Endothelial cell of umbilical vein (primary cell): Measurements from ENCODE around the gene ENTPD1. TPM values are rescaled to one million over a fixed set of nuclear protein-coding genes. Genes with fewer than 3 reads are reported as not detected.

Experiments used
- BruUV-seq: library from RNA; stranded (reverse); fragments of 400-500 nt; replicated peaks from 2 replicates; lab custom pipeline; 2021; lab: Mats Ljungman, UMichigan
- CTCF ChIA-PET: fragments of 300-600, 350-600 bp; sonication (Branson Sonifier 250); formaldehyde crosslinking; loops from one replicate; lab custom pipeline; 2021; ENCODE audit warnings: antibody characterized with exemption, inconsistent platforms; lab: Charles Lee
- POLR2A ChIA-PET: fragments of 300-600, 350-600 bp; sonication (Branson Sonifier 250); formaldehyde crosslinking; loops from one replicate; lab custom pipeline; 2021; ENCODE audit warnings: antibody characterized with exemption, inconsistent platforms; lab: Charles Lee
- DNase-seq: peaks from one replicate; pipeline ENCODE4 v3.0.0-alpha.2; 2011; ENCODE audit warnings: low read depth, low spot score
- FAIRE-seq: peaks from 2 replicates; lab custom pipeline; 2011; peaks lifted over from hg19 to GRCh38; lab: Jason Lieb, UNC
- H2AFZ ChIP-seq: 2 replicates; pipeline ENCODE4 v1.6.0; 2012; ENCODE audit warnings: low read depth, low read length, control low read depth, inconsistent platforms
- H3K27ac ChIP-seq: 2 replicates; pipeline ENCODE4 v1.5.1; 2011; ENCODE audit warnings: low read depth, mild to moderate bottlenecking, control low read depth, low read length, moderate library complexity; ENCODE audit not compliant: insufficient read depth
- H3K27me3 ChIP-seq, 2 experiments: 2 replicates each; pipeline versions ENCODE4 v1.6.0 to v1.6.1; 2011; ENCODE audit warnings: low read length in 2 of 2, mixed read lengths in 1 of 2; ENCODE audit not compliant: control insufficient read depth in 2 of 2, insufficient read depth in 2 of 2
- H3K36me3 ChIP-seq, 2 experiments: 2 replicates in 1 of 2; 3 replicates in 1 of 2; pipeline ENCODE4 v1.5.1; 2011; ENCODE audit warnings: low read length in 2 of 2, mild to moderate bottlenecking in 1 of 2, moderate library complexity in 1 of 2; ENCODE audit not compliant: control insufficient read depth in 2 of 2, insufficient read depth in 2 of 2; ENCODE audit errors: extremely low read depth in 1 of 2
- H3K4me1 ChIP-seq: 3 replicates; pipeline ENCODE4 v1.5.1; 2011; ENCODE audit warnings: mild to moderate bottlenecking, low read length; ENCODE audit not compliant: control insufficient read depth, insufficient read depth; ENCODE audit errors: extremely low read depth
- H3K4me2 ChIP-seq: 2 replicates; pipeline ENCODE4 v1.6.1; 2011; ENCODE audit warnings: low read length, control low read depth, mixed read lengths; ENCODE audit not compliant: insufficient read depth
- H3K4me3 ChIP-seq, 3 experiments: fragments of 200-600 bp in 1 of 3; sonication (generic), shearing (Covaris generic) in 1 of 3; replicated peaks in 1 of 3; 2 replicates each; pipeline ENCODE4 v1.5.1; 2011 to 2016; ENCODE audit warnings: control low read depth in 3 of 3, low read length in 3 of 3, mild to moderate bottlenecking in 2 of 3, inconsistent platforms in 1 of 3, low read depth in 1 of 3, moderate library complexity in 1 of 3; ENCODE audit not compliant: insufficient read depth in 1 of 3
- H3K79me2 ChIP-seq: 2 replicates; pipeline ENCODE4 v1.6.0; 2012; ENCODE audit warnings: low read length, inconsistent platforms; ENCODE audit not compliant: control insufficient read depth, insufficient read depth
- H3K9ac ChIP-seq: replicated peaks from 2 replicates; pipeline ENCODE3; 2011; ENCODE audit warnings: low read length, control low read depth; ENCODE audit not compliant: insufficient read depth; ENCODE audit errors: extremely low read depth
- H3K9me1 ChIP-seq: replicated peaks from 3 replicates; pipeline ENCODE4 v1.6.0; 2011; ENCODE audit warnings: mild to moderate bottlenecking, low read length; ENCODE audit not compliant: control insufficient read depth, insufficient read depth; ENCODE audit errors: extremely low read depth
- H3K9me3 ChIP-seq: replicated peaks from 2 replicates; pipeline ENCODE4 v1.5.1; 2012; ENCODE audit warnings: low read length, inconsistent platforms; ENCODE audit not compliant: control insufficient read depth, insufficient read depth
- H4K20me1 ChIP-seq: replicated peaks from 2 replicates; pipeline ENCODE3; 2011; ENCODE audit warnings: mild to moderate bottlenecking, low read length; ENCODE audit not compliant: control insufficient read depth, insufficient read depth; ENCODE audit errors: extremely low read depth
- EZH2 ChIP-seq: IDR thresholded peaks from 2 replicates; pipeline ENCODE4 v1.6.1; 2012; ENCODE audit warnings: borderline replicate concordance, low read depth, mild to moderate bottlenecking, moderate library complexity, low read length, inconsistent platforms; ENCODE audit not compliant: severe bottlenecking
- JUN ChIP-seq: IDR thresholded peaks from 2 replicates; pipeline ENCODE4 v1.6.1; 2011; ENCODE audit warnings: borderline replicate concordance, low read depth; ENCODE audit not compliant: insufficient read length, insufficient read depth
- MYC ChIP-seq: IDR thresholded peaks from one replicate; pipeline ENCODE4 v1.6.1; 2011; ENCODE audit warnings: mild to moderate bottlenecking, low read depth, low read length
- dilution Hi-C: fragments of 300-500 bp; cut with MboI; formaldehyde crosslinking; loops from one replicate; pipeline ENCODE4 v1.15.0; 2019; ENCODE audit warnings: low sequenced_read_pairs; ENCODE audit not compliant: extremely low pct_ligation_motif_present
- intact Hi-C: fragments of 100-400 bp; cut with micrococcal nuclease; formaldehyde crosslinking; loops from one replicate; pipeline ENCODE4 v1.10.0; 2022
- polyA plus RNA-seq, 4 experiments: library from polyadenylated mRNA; depleted of rRNA in 3 of 4; stranded (reverse) in 3 of 4; unstranded in 1 of 4; fragments of >200 nt; gene quantifications; 2 replicates each; pipeline versions ENCODE4 v1.2.1 to v1.2.3, GENCODE V29; 2011 to 2012; ENCODE audit warnings: missing spikeins in 1 of 4
- total RNA-seq: library from RNA; stranded (reverse); gene quantifications from 2 replicates; pipeline ENCODE4 v1.2.3, GENCODE V29; 2021
- TF ChIP-seq, protein P1 (sequence below): IDR thresholded peaks from 2 replicates; pipeline ENCODE4 v1.6.1; 2011; ENCODE audit not compliant: insufficient read depth, insufficient read length

ENTPD1 gene
- total and polyA plus RNA-seq, 2 donors (not counting 3 experiments of a cell fraction or from before 2014, with no cell fraction given) = 10.2 to 23.0 TPM

DNA sequence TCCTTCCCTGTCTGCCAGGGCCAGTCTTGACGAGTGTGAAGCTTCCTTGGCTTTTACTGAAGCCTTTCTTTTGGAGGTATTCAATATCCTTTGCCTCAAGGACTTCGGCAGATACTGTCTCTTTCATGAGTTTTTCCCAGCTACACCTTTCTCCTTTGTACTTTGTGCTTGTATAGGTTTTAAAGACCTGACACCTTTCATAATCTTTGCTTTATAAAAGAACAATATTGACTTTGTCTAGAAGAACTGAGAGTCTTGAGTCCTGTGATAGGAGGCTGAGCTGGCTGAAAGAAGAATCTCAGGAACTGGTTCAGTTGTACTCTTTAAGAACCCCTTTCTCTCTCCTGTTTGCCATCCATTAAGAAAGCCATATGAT is 110.5 kb downstream of the ENTPD1 start:
- no peaks in the 10 kb centered on the region for H3K27me3 ChIP-seq
- TF ChIP-seq, protein P1, sequence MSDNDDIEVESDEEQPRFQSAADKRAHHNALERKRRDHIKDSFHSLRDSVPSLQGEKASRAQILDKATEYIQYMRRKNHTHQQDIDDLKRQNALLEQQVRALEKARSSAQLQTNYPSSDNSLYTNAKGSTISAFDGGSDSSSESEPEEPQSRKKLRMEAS = no peak
- no peak for TF ChIP-seq MYC
- no peaks in the 10 kb centered on the region for H3K9me1 ChIP-seq
- FAIRE-seq (no peak), DNase-seq (no peak)
- peaks cover 0 to 2% of the 10 kb centered on the region in 2 experiments for H3K36me3 ChIP-seq
- H4K20me1 ChIP-seq = no peaks in the 10 kb centered on the region
- dilution Hi-C loops (no loop called here), intact Hi-C loops (no loop called here)
- H3K4me1 ChIP-seq = no peaks in the 10 kb centered on the region
- H2AFZ ChIP-seq = no peak overlapping the region
- no peak overlapping the region for H3K27ac ChIP-seq
- H3K9me3 ChIP-seq = no peaks in the 10 kb centered on the region
- BruUV-seq = no TSS peak
- POLR2A ChIA-PET = no interaction called here
- H3K4me2 ChIP-seq = no peak overlapping the region
- no peak overlapping the region for H3K9ac ChIP-seq
- CTCF ChIA-PET = interaction anchor here (1.0 to 8.5 kb wide), 3 partner anchors 21 to 173 kb away, joined by 3 to 162 read pairs (median 3); partner anchors contain the start of gene TCTN3
- no peaks in the 10 kb centered on the region for H3K79me2 ChIP-seq
- no peak overlapping the region for H3K4me3 ChIP-seq

DNA sequence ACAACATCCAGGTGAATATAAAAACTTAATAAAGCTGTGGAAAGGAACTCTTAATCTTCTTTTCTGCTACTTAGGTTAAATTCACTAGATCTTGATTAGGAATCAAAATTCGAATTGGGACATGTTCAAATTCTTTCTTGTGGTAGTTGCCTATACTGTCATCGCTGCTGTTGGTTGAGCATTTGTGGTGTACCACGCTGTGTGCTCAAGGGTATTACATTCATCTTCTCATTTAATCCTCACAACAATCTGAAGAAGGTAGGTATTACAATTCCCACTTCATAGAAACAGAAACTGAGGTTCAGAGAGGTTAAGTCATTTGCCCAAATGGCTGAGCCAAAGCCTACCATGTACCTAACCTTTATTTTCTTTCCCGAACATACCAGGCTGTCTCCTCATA is 111.9 kb downstream of the ENTPD1 start:
- intact Hi-C loops = no loop called here
- Histone ChIP-seq H3K4me3 (no peak overlapping the region), H2AFZ (no peak overlapping the region), H3K4me2 (no peak overlapping the region), H3K4me1 (no peaks in the 10 kb centered on the region), H3K9ac (no peak overlapping the region), H3K27ac (no peak overlapping the region), H3K9me3 (no peaks in the 10 kb centered on the region), H3K79me2 (no peaks in the 10 kb centered on the region), H4K20me1 (no peaks in the 10 kb centered on the region), H3K36me3 (peaks cover 0 to 4% of the 10 kb centered on the region in 2 experiments), H3K27me3 (no peaks in the 10 kb centered on the region), H3K9me1 (no peaks in the 10 kb centered on the region)
- POLR2A ChIA-PET = no interaction called here
- no peak for DNase-seq
- no peak for FAIRE-seq
- TF ChIP-seq MYC (no peak), JUN (no peak), EZH2 (no peak)
- TF ChIP-seq, protein P1 = no peak
- dilution Hi-C loops = no loop called here
- CTCF ChIA-PET = interaction anchor here (8.5 kb wide), 1 partner anchor 174 kb away, joined by 162 read pairs; the partner anchor contains the start of gene TCTN3
- no TSS peak for BruUV-seq
